Limb (tissue), 2 donors: Measurements from ENCODE around the gene STX18.
"Not testable (repeated sequence)": the region's sequence is repeated elsewhere in the genome, so short reads cannot be mapped to it uniquely, and the experiment has no call there.

Source experiments
- DNase-seq, 2 donors: peaks; one replicate each; pipeline ENCODE4 v3.0.0-alpha.2; 2016; ENCODE audit errors: extremely low spot score in 2 of 2

Gene STX18

DNA sequence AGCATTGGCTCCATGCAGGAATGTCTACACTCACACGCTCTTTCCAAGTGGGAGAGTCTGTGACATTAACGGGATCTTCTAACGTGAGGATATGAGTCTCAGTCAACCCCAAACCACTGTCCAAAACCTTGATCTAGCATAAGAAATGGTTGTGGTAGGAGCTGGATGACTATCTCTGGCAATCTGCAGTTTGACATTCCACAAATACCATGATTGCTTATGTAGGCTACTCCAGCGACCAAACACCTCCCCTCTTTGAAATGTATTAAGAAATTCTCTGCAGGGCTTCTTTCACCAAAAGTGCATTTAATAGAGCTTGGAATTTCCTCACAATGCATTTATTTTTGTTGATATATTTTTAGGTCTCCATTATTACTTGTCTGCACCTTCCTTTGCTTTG lies 14.1 kb upstream of the STX18 start:
- DNase-seq, result no peak

DNA sequence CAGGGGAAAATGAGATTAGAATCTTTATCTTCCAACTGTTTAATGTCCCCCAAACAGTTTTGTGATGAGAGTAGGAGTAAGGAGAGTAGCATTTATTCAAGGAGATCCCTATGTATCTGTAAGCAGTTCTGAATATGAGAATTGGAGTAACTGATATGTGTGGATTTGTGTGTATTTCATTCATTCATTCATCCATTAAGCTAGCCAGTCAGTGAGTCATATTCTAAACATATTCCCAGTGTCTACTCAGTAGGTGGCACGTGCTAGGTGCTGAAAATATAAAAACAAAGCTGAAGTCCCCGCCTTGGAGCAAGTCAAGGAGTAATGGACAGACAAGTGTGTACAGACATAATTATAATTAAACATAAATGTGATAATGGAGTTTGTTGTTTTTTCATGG lies 12.4 kb upstream of the STX18 start:
- DNase-seq, result no peak

DNA sequence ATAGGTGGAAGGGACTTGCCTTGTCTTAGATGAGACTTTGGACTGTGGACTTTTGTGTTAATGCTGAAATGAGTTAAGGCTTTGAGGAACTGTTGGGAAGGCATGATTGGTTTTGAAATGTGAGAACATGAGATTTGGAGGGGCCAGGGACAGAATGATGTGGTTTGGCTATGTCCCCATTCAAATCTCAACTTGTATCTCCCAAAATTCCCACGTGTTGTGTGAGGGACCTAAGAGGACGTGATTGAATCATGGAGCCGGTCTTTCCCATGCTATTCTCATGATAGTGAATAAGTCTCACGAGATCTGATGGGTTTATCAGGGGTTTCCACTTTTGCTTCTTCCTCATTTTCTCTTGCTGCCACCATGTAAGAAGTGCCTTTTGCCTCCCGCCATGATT lies 10.2 kb upstream of the STX18 start:
- not testable (repeated sequence) for DNase-seq

DNA sequence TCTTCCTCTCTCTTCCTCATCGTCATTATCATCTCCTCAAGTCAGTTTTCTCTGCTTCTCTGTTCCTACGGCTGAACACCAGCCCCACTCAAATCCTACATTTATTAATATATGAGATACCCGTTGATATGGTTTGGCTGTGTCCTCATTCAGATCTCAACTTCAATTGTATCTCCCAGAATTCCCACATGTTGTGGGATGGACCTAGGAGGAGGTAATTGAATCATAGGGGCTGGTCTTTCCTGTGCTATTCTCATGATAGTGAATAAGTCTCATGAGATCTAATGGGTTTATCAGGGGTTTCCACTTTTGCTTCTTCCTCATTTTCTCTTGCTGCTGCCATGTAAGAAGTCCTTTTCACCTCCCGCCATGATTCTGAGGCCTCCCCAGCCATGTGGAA lies 8.3 kb upstream of the STX18 start:
- not testable (repeated sequence) for DNase-seq

DNA sequence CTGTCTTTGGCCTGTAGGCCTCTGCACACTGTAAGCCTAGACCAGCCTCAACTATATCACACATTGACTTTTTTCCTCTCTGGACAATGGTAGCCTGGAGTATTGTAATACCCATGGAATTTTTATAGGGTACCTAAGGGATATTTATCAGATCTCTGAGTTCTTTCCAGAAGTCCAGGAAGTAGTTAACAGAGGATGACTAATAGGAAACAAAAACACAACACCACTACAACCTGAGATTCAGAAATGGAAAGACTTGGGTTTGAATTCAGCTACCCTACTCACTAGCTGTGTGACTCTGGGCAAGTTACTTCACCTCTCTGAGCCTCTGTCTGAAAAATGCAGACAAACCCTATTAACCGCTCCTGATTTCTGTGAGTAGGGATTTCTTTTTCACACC lies 7.7 kb upstream of the STX18 start:
- no peak for DNase-seq

DNA sequence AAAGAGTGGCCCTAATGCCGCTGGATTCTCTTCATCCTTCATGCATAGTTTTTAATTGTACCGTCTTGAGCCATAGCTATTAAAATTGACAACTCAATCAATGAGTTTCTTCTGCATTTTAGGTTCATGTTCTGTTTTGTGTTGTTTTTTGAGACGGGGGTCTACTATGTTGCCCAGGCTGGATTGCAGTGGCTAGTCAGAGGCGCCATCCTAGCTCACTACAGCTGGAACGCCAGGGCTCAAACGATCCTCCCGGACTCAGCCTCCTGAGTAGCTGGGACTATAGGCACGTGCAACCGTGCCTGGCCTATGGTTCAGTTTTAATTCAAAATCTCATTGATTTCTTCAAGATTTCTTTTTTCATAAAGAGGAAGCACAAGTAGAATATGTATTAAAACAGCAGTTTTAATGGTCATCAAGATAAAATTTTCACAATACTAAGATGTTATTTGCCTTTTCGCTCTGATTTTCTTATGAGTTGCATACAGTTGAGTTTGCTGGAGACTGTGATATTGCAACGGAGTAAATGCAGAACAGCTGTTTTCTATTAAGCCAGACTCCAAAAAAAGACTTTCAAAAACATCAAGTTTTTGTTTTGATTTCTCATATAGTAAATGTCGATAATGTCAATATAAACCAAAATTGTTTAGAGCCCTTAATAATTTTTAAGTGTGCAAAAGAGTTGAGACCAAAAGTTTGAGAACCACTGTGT lies 1.1 kb upstream of the STX18 start:
- DNase-seq, result no peak

DNA sequence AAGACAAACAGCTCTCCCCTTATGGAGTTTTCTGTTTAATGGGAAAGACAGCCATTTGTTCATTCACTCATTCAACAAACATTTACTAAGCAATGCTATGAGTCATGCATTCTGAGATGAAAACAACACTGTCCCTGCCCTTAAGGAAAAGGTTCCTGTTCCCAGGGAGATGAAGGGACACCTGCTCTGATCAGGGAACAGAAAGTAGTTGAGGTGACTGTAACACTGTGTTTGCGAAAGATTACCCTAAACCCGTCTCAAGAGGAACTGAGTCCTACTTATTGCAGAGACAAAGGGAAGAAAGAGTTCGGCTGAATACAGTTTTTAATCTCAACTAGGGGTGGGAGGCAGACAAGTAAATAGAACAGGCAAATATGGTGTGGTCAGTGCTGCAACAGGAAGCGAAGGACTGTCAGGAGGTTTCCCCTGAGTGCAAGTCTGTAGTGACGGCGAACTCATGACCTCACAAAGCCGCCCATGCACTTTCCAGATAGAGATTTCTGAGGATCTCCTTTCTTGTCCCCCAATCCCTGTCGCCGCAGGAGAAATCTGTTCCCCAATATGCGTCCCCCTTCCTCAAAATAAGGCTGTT lies 712 bp downstream of the STX18 start:
- no peak for DNase-seq

DNA sequence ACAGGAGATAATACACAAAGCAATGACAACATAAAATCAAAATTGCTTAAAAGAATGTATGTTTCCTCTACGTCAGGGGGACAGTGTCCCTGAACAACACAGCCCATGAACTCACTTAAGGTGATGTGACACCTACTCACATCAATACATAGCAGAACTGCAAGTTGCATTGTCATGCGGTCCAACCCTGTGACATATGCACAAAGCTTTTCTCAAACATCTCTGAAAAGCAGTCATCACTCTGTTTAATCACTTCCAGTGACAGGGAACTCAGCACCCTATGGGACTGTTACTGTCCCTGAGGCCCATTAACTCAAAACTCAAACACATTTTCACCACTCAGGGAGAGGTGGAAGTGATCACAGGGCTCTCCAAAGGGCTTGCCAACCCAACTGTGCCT lies 2.4 kb downstream of the STX18 start:
- DNase-seq, result no peak

DNA sequence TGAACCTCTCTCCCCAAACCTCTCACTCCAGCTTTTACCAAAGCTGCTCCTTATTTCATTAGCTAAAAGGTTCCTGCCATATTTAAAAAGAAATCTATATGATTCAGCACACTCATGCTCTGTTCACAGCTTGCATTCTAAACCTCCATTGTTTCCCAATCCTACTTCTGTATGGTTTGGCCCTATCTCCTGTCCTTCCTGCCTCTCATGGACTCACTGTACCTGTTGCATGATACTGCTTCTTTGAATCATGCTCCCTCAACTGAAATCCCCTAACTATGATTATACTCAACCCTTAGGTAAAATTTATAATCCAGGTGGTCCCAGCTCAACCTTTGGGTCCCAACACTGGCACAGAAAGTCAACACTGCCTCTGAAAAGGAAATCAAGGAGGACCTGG lies 6.3 kb downstream of the STX18 start:
- DNase-seq, result no peak

DNA sequence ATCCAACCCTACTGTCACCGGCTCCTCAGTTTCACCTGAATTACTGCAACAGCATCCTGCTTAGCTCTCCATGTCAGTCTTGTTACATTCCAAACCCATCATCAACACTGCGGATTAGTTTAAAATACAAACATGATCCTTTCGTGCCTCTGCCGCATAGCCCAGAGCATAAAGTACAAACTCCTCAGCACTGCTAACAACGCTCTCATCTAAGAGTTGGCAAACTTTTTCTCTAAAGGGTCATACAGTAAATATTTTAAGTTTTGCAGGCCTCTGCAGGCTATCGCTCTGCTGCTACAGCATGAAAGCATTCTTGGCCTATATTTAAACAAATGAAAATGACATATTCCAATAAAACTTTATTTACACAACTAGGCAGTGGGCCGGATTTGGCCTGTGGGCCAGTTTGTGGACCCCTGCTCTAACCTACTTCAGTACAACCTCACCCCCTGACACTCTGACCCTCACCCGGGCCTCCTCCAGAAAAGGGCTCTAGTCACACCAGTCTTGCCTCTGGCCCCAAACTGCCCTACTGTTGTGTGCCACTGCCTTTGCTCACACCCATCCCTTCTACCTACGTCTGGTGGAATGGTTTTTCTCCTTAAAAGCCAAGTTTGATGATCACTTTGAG lies 7.2 kb downstream of the STX18 start:
- no peak for DNase-seq

DNA sequence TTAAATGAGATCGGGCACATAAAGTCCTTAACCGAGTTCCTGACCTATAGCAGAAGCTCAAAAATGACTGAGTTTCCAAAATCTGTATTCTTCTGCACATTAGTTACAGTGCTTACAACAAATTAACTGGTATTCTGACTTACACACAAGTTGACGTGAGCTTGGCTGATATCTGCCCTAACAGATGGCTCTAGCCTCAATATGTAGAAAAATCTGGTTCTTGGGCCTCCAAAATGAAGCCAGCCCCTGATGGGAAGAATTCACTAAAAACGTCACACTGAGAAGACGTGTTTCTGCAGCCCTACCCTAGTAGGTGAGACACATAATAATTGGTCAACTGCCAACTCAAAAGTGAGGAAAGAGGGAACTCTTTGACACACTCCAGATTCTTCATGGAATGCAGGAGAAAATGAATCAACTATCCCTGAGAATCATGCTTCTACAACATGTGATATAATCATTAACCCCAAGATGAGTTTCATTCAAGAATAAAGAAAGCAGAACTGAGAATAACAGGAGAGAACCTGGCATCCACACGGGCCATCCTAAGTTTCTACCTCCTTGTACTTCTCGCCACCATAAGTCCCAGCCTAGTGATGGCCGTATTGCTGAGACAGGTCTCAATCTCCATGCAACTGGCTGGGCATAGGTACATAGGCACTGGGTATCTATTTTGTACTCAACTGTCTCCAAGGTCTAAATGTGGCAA lies 8.2 kb downstream of the STX18 start:
- no peak for DNase-seq

DNA sequence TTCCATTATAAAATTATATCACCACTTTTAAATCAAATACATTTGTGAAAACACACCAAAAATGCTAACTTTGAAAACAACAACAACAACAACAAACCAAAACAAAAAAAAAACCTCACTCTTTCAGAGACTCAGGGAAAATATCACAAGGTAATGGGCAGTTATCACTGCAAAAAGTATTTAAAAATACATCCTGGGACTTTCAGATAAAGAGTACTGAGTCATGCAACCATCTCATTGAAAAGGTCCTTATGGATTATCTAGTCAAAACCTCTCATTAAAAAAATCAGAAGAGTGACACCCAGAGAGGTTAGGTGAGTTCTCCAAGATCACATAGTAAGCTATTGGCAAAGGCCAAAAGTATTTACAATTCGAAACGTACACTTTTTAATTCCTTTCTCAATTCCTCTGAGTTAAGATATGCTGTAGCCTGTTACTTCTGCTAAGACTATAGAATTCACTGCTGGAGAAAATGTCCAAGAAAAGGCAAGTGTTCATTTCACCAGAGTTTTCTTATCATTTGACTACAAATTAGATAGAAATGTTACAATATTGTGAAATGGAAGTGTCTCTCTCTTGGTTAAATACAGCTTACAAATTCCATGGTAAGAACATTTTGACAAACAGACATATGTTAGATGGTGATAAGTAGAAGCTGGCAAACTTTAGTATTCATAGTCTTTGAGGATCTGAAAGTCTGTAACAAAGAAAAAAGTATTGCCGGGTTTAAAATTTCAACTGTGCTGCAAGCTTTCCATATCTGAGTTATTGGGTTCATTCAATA lies 9.3 kb downstream of the STX18 start:
- no peak for DNase-seq

DNA sequence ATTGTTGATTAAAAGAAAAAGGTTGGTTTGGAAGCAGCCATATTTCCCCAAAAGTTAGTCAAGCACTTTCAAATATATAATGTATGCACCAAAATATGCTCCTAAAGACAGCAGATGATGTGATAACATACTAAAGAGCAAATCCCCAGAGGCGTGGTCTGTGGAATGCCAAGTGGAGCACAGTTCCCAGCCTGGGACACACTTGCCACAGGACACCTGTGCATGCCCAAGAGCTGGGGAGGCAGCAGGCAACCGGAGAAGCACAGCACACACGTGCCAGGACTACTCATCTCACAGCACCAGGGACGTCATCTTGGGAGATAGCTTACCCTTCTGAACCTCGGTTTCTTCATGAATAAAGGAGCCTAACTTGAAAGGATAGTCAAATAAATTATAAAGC lies 12.5 kb downstream of the STX18 start:
- DNase-seq, result no peak

DNA sequence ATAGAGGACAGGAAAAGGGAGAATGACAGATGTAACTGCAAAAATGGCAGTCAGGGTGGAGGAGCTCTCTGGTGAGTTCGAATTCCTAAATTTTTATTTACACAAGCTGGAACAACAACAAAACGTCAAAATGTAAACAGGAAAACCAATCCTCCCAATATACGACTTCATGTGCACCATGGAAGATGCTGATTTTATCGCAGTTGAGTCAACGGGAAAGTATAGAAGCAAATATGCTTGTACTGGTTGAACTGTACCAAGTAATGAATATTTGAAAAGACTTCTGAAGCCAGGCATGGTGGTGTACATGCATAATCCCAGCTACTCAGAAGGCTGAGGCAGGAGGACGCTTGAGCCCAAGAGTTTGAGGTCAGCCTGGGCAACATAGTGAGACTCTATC lies 15.4 kb downstream of the STX18 start:
- no peak for DNase-seq

DNA sequence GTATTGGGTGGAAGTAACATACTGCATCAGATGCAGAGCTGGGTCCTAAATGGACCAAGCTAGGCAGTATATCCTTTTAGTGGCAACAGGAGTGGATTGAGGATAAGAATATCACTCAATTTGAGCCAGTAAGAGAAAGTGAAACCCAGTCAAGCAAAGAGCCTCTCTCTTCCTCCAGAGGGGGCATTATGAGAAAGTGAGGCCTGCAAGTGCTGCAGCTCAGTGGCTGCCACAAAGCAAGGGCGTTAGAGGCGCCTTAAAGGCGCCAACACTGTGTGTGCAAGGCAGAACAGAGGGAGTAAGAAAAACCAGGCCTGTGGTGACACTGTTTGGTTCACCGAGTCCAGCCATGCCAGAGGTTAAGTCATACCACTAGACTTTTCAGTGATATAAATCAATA lies 17.5 kb downstream of the STX18 start:
- no peak for DNase-seq

DNA sequence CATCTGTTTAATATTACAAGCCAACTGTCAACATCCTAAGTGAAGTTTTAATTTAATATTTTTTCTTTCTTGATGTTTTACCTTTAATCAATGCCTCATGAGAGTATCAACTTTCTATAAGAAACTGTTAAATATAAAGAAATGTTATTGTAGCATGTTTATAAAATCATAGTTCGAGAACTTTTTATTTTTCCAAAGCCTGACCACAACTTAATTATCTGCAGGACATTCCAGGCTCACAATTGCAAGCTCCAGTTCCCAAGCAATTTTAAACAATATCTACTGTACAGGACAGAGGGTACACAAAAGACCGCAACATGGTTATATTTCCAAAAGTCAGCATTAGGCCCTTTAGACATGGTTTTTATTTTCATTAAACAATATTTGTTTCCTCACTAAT lies 20.1 kb downstream of the STX18 start:
- no peak for DNase-seq

DNA sequence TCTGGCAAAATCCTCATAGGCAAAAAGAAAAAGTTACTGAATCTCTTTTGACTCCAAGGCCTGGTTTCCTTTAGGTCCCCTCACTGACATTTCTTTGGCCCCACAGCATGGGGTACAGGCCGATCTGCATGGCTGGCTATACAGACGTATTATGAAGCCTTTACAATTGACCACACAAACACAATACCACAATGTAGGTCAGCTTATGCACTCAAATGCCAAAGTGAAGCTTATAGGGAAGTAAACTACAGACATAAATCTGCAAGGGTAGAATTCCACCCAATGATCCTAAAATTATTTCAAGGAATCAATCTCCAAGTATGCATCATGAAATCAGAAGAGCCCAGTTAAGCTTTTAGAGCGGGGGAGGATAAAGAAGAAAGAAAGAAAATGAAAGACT lies 20.7 kb downstream of the STX18 start:
- DNase-seq, result no peak

DNA sequence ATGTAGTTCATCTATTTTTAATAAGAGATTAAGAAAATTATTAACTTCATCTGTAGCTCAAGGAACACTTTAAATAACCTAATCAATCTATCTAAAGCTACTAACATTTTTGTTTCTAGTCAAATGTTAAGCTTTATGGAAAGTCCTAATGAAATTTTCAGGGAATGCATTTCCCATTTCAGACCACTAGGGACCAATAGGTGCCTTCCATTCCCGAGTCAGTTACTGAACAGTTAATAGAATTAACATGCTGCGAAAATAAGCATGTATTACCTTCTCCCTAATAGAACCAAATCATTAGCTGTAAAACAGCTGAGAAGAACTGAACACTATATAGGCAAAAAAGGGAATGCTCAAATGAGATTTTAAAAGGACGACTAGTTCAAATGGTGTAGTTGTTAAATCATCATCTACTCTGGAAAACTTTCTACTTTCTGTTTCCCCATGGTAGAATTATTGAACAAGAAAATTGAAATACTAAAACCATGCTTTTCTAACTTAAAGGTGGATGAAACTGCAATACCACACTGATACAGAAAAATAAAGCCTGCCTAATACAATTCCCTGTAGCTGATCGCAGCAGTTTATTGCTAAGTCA lies 22.5 kb downstream of the STX18 start:
- DNase-seq, result no peak

DNA sequence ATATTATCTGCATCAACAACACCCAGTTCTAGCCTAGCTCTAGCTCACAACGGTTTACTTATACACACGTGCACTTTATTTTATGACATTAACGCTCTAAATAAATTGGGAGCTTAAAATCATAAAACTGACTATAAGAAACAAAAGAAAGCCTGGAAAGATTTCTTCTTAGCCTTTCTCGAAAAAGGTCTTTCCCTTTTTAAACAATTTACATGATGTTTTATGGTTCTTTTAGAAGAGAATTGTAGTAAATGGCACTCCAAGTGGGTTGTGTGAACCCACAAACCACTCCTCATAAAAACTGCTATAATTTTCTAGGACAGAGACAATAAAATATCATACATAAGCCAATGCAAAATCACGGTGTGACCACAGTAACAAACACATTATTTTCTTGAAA lies 23.1 kb downstream of the STX18 start:
- DNase-seq, result no peak

DNA sequence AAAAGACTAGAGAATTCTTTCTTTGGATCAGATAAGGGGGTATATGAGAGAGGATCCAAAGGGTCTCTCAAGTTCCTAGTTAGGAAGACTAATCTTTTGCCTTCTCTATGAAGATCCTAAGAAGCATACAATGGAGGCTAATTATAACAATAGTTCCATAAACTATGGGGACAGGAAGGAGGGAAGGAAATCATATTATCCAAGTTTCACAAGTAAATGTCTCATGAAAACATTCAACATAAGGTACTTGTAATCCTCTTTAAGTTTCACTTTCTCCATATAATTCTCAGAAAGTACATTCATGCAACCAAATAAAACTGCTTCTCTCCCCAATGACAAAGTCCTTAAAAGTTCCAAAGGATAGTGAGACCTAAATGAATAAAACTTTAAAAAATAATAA lies 27.1 kb downstream of the STX18 start:
- DNase-seq, result no peak

DNA sequence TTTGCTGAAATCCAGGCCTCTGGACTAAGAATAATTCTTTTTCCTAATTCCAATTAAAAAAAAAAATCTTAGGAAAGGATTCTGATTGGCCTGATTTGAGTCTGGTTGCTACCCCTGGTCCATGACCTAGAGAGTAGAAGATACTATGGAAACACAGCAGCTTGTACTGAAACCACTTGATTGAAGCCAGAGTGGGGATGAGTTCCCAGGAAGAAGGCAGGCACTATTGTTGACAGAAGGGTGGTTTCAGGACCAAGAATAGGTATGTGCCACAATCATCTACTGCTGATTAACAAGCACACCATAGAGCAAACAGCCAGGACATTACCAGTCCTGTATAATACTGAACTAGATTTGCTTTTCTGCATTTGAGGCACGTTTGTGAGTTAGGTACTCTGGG lies 29.6 kb downstream of the STX18 start:
- DNase-seq, result no peak
